ENCODE results near the gene TAF4. TPM values are rescaled to one million over a fixed set of nuclear protein-coding genes. Genes with fewer than 3 reads are reported as not detected.

The TAF4 gene
- total RNA-seq, 1 experiment from 2014 or later, result 64.3 TPM

- TF ChIP-seq CTCF (IDR thresholded peaks at IDR 0.05; ENCODE audit: unreplicated experiment), result no peak
- CTCF ChIA-PET, result no interaction called here
- Mint-ChIP-seq H3K4me1 (ENCODE audit: low read depth, unreplicated experiment) (no peaks in the 10 kb centered on the region), H3K36me3 (ENCODE audit: insufficient read depth, unreplicated experiment) (peaks cover 91% of the 10 kb centered on the region), H3K27ac (ENCODE audit: unreplicated experiment) (no peak overlapping the region), H3K9me3 (ENCODE audit: low read depth, unreplicated experiment) (peaks cover 2% of the 10 kb centered on the region), H3K27me3 (ENCODE audit: unreplicated experiment) (no peaks in the 10 kb centered on the region), H3K4me3 (ENCODE audit: low read depth, unreplicated experiment) (no peak overlapping the region)
- DNase-seq, result no peak
- BruUV-seq (replicated peaks), result no TSS peak
- intact Hi-C loops (cut with micrococcal nuclease; ENCODE audit: unreplicated experiment), result no loop called here
These were observed 68.3 kb downstream of the TAF4 start for GRCh38 chr20:61997372-61997771.

GRCh38 chr20:61994546-61994945 lies 71.1 kb downstream of the TAF4 start:
- CTCF ChIA-PET, result interaction anchor here (0.5 kb wide), 1 partner anchor 10 kb away, joined by 4 read pairs; no protein-coding TSS in a partner anchor
- no TSS peak for BruUV-seq (replicated peaks)
- intact Hi-C loops (cut with micrococcal nuclease; ENCODE audit: unreplicated experiment), result no loop called here

GRCh38 chr20:61993058-61993457 lies 72.6 kb downstream of the TAF4 start:
- CTCF ChIA-PET, result no interaction called here
- no peaks in the 10 kb centered on the region for H3K4me1 Mint-ChIP-seq (ENCODE audit: low read depth, unreplicated experiment)
- peaks cover 10% of the 10 kb centered on the region for H3K9me3 Mint-ChIP-seq (ENCODE audit: low read depth, unreplicated experiment)
- TF ChIP-seq CTCF (IDR thresholded peaks at IDR 0.05; ENCODE audit: unreplicated experiment), result no peak
- H3K27ac Mint-ChIP-seq (ENCODE audit: unreplicated experiment), result no peak overlapping the region
- intact Hi-C loops (cut with micrococcal nuclease; ENCODE audit: unreplicated experiment), result no loop called here
- H3K36me3 Mint-ChIP-seq (ENCODE audit: insufficient read depth, unreplicated experiment), result peaks cover 76% of the 10 kb centered on the region
- H3K27me3 Mint-ChIP-seq (ENCODE audit: unreplicated experiment), result no peaks in the 10 kb centered on the region
- no peak for DNase-seq
- H3K4me3 Mint-ChIP-seq (ENCODE audit: low read depth, unreplicated experiment), result no peak overlapping the region
- no TSS peak for BruUV-seq (replicated peaks)

More at GRCh38 chr20:61994546-61994945, 71.1 kb downstream of the TAF4 start:
- H3K9me3 Mint-ChIP-seq (ENCODE audit: low read depth, unreplicated experiment), result peaks cover 10% of the 10 kb centered on the region
- H3K27ac Mint-ChIP-seq (ENCODE audit: unreplicated experiment), result no peak overlapping the region
- H3K4me1 Mint-ChIP-seq (ENCODE audit: low read depth, unreplicated experiment), result no peaks in the 10 kb centered on the region
- H3K36me3 Mint-ChIP-seq (ENCODE audit: insufficient read depth, unreplicated experiment), result peaks cover 89% of the 10 kb centered on the region
- no peak for TF ChIP-seq CTCF (IDR thresholded peaks at IDR 0.05; ENCODE audit: unreplicated experiment)
- DNase-seq, result no peak
- no peak overlapping the region for H3K4me3 Mint-ChIP-seq (ENCODE audit: low read depth, unreplicated experiment)
- H3K27me3 Mint-ChIP-seq (ENCODE audit: unreplicated experiment), result no peaks in the 10 kb centered on the region

GRCh38 chr20:61991476-61991875 lies 74.2 kb downstream of the TAF4 start:
- no peaks in the 10 kb centered on the region for H3K27me3 Mint-ChIP-seq (ENCODE audit: unreplicated experiment)
- DNase-seq, result no peak
- H3K27ac Mint-ChIP-seq (ENCODE audit: unreplicated experiment), result no peak overlapping the region
- BruUV-seq (replicated peaks), result no TSS peak
- peaks cover 67% of the 10 kb centered on the region for H3K36me3 Mint-ChIP-seq (ENCODE audit: insufficient read depth, unreplicated experiment)
- TF ChIP-seq CTCF (IDR thresholded peaks at IDR 0.05; ENCODE audit: unreplicated experiment), result no peak
- peaks cover 12% of the 10 kb centered on the region for H3K9me3 Mint-ChIP-seq (ENCODE audit: low read depth, unreplicated experiment)
- no peak overlapping the region for H3K4me3 Mint-ChIP-seq (ENCODE audit: low read depth, unreplicated experiment)
- intact Hi-C loops (cut with micrococcal nuclease; ENCODE audit: unreplicated experiment), result no loop called here
- CTCF ChIA-PET, result no interaction called here
- no peaks in the 10 kb centered on the region for H3K4me1 Mint-ChIP-seq (ENCODE audit: low read depth, unreplicated experiment)
